A549 (cell line): ENCODE data around the gene ABCA7. TPM values are rescaled to one million over a fixed set of nuclear protein-coding genes. Genes with fewer than 3 reads are reported as not detected.

Experiments
- ATAC-seq, 2 experiments: fragments of 200-7000 bp in 1 of 2; fragments of >200 bp in 1 of 2; cut with Nextera tagmentation in 1 of 2; cut with Tn5 transposase in 1 of 2; 3 replicates each; pipeline versions ENCODE4 v1.8.0 to v1.9.1; 2018 to 2020; ENCODE audit warnings: mild to moderate bottlenecking in 1 of 2, moderate library complexity in 1 of 2
- CTCF ChIA-PET: fragments of 300-600 bp; sonication (Branson Sonifier 250); formaldehyde crosslinking; extraction: SDS; loops from one replicate; lab custom pipeline; 2021; ENCODE audit warnings: antibody characterized with exemption, inconsistent platforms; lab: Yijun Ruan, JAX
- POLR2A ChIA-PET: fragments of 350-600 bp; formaldehyde crosslinking; extraction: SDS; loops from one replicate; lab custom pipeline; 2021; ENCODE audit warnings: antibody characterized with exemption, inconsistent platforms; lab: Yijun Ruan, JAX
- DNase-seq, 2 experiments: peaks; one replicate each; pipeline versions ENCODE4 v3.0.0 to v3.0.0-alpha.2; 2011 to 2016; ENCODE audit warnings: low read depth in 1 of 2, low spot score in 1 of 2
- FAIRE-seq: peaks from 2 replicates; lab custom pipeline; 2011; peaks lifted over from hg19 to GRCh38; lab: Jason Lieb, UNC
- H3K27ac ChIP-seq, 2 experiments: fragments of >200 bp; sonication (Bioruptor Twin); formaldehyde crosslinking; 3 replicates each; pipeline ENCODE4 v1.5.1; 2016 to 2017
- H3K4me1 ChIP-seq: fragments of >200 bp; sonication (Bioruptor Twin); formaldehyde crosslinking; 3 replicates; pipeline ENCODE4 v1.6.1; 2016
- H3K4me2 ChIP-seq: fragments of >200 bp; sonication (Bioruptor Twin); formaldehyde crosslinking; 3 replicates; pipeline ENCODE4 v1.6.1; 2016
- H3K4me3 ChIP-seq: fragments of >200 bp; sonication (Bioruptor Twin); formaldehyde crosslinking; 3 replicates; pipeline ENCODE4 v1.5.1; 2016
- H3K9me3 ChIP-seq: fragments of >200 bp; sonication (Bioruptor Twin); formaldehyde crosslinking; 3 replicates; pipeline ENCODE4 v1.6.1; 2016
- CBX2 ChIP-seq: fragments of 200-600 bp; sonication (generic); IDR thresholded peaks from 2 replicates; pipeline ENCODE4 v1.6.1; 2016; ENCODE audit warnings: low read depth, mild to moderate bottlenecking, borderline replicate concordance
- CEBPB ChIP-seq, 2 experiments: fragments of >200 bp in 1 of 2; sonication (Bioruptor Twin) in 1 of 2; formaldehyde crosslinking in 1 of 2; IDR thresholded peaks; 2 replicates each; pipeline ENCODE4 v1.6.1; 2012 to 2016
- EHF ChIP-seq: fragments of 250-450 bp; sonication (Bioruptor Pico); IDR thresholded peaks from 2 replicates; pipeline ENCODE4 v1.5.0; 2020; ENCODE audit warnings: mild to moderate bottlenecking
- GATA3 ChIP-seq: IDR thresholded peaks from 2 replicates; pipeline ENCODE4 v1.6.1; 2012; ENCODE audit warnings: borderline replicate concordance
- HDAC2 ChIP-seq: fragments of 200-600 bp; sonication (generic); IDR thresholded peaks from 2 replicates; pipeline ENCODE4 v1.6.1; 2016
- HOXB13 ChIP-seq: fragments of 250-450 bp; sonication (Bioruptor Pico); IDR thresholded peaks from 2 replicates; pipeline ENCODE4 v1.5.0; 2020; ENCODE audit warnings: low read depth, mild to moderate bottlenecking, moderate library complexity
- HOXB5 ChIP-seq: fragments of 250-450 bp; sonication (Bioruptor Pico); IDR thresholded peaks from 2 replicates; pipeline ENCODE4 v1.5.0; 2020; ENCODE audit warnings: mild to moderate bottlenecking, moderate library complexity
- KDM1A ChIP-seq: fragments of 200-600 bp; sonication (generic); IDR thresholded peaks from 2 replicates; pipeline ENCODE4 v1.6.1; 2016; ENCODE audit warnings: low read depth, mild to moderate bottlenecking
- MAFK ChIP-seq: fragments of 450-650 bp; IDR thresholded peaks from 2 replicates; pipeline ENCODE4 v1.6.1; 2014; ENCODE audit not compliant: partially characterized antibody
- MAZ ChIP-seq: fragments of 150-350 bp; IDR thresholded peaks from 2 replicates; pipeline ENCODE4 v1.6.1; 2014; ENCODE audit warnings: antibody characterized with exemption, low read depth, low read length, borderline replicate concordance
- NR3C1 ChIP-seq: fragments of >200 bp; sonication (Bioruptor Twin); formaldehyde crosslinking; IDR thresholded peaks from 3 replicates; pipeline ENCODE4 v1.6.1; 2017
- PHF8 ChIP-seq: fragments of 200-600 bp; sonication (generic); IDR thresholded peaks from 2 replicates; pipeline ENCODE4 v1.6.1; 2016; ENCODE audit warnings: low read depth, mild to moderate bottlenecking, antibody characterized with exemption, moderate library complexity, borderline replicate concordance
- POLR2AphosphoS2 ChIP-seq: conservative IDR thresholded peaks from 2 replicates; pipeline ENCODE4 v1.6.1; 2012; ENCODE audit warnings: low read length, improper control_type of control experiment, inconsistent platforms
- RCOR1 ChIP-seq: fragments of 150-350 bp; IDR thresholded peaks from 2 replicates; pipeline ENCODE4 v1.6.1; 2014; ENCODE audit warnings: antibody characterized with exemption, low read length, low read depth
- RNF2 ChIP-seq: fragments of 200-600 bp; sonication (generic); IDR thresholded peaks from 2 replicates; pipeline ENCODE4 v1.6.1; 2016; ENCODE audit warnings: low read depth, mild to moderate bottlenecking, antibody characterized with exemption, moderate library complexity, borderline replicate concordance
- TP53 ChIP-seq: fragments of 250-450 bp; sonication (Bioruptor Pico); IDR thresholded peaks from 2 replicates; pipeline ENCODE4 v1.5.0; 2021; ENCODE audit warnings: mild to moderate bottlenecking, moderate library complexity
- ZFP36 ChIP-seq: fragments of 450-650 bp; IDR thresholded peaks from 2 replicates; pipeline ENCODE4 v1.6.1; 2014; ENCODE audit warnings: borderline replicate concordance; ENCODE audit not compliant: partially characterized antibody
- ZSCAN20 ChIP-seq: fragments of 250-450 bp; sonication (Bioruptor Pico); IDR thresholded peaks from 2 replicates; pipeline ENCODE4 v1.8.0; 2022; ENCODE audit warnings: mild to moderate bottlenecking, moderate library complexity
- WGBS: methylation state at CpG from one replicate; pipeline ENCODE4 v1.1.6; 2017; ENCODE audit errors: missing lambda C conversion rate; 5-methylcytosine and 5-hydroxymethylcytosine counted together
- polyA plus RNA-seq, 4 experiments: library from polyadenylated mRNA; depleted of rRNA in 3 of 4; stranded (reverse); fragments of >200 nt; fragmentation: RNase III in 1 of 4; extraction: RNeasy Plus Mini Kit Qiagen cat#74134 plus additional on column Dnase treatment in 1 of 4; gene quantifications; 2 replicates in 3 of 4; 3 replicates in 1 of 4; pipeline ENCODE4 v1.2.3, GENCODE V29; 2011 to 2017
- TF ChIP-seq, protein P1 (sequence below): fragments of 250-450 bp; sonication (Bioruptor Pico); IDR thresholded peaks from 2 replicates; pipeline ENCODE4 v1.5.0; 2021; ENCODE audit warnings: mild to moderate bottlenecking, moderate library complexity, borderline replicate concordance
- TF ChIP-seq, protein P2 (sequence below): fragments of 250-450 bp; sonication (Bioruptor Pico); IDR thresholded peaks from 2 replicates; pipeline ENCODE4 v1.5.0; 2020; ENCODE audit warnings: low read depth, mild to moderate bottlenecking, moderate library complexity

The ABCA7 gene
- polyA plus RNA-seq, 2 of the 4 experiments (the other 2 are of a cell fraction), result 5.0 to 13.5 TPM

DNA sequence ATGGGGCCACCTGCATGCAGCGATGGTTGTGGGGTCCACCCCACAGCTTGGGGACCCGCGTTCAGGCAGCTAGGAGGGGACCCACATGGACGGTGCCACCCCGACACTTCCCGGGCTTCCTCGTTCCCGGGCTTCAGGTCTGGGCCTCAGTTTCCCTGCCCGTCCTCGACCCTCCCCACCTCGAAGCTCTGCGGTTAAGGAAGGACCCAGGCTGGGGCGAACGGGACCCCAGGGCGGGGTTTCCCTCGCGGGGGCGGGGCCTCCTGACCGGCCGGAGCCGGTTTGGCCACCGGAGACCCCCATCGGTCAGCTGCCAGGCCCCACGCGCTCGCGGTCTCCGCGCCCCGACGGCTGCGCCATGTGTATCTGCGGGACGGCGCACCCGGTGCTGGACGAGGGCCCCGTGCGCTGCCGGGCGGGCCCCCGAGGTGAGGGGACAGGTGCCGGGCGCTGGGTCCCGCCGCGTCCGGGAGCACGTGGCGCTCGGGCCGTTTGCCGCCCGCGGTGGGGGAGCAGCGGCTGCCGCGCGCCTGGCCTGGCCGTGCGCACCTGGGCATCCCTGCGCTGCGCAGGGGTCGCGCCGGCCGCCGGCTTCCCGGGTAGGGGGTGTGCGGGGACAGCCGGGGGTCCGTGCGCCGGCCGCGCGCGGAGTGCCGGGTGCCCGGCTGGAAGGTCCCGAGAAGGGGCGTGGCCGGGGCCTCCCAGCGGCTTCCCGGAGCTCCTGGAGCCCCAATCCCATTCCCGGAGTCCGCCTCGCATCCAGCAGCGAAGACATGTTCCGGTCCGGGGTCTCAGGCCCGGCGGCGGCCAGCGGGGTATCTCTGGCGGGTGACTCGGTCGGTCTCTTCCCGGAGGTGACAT, 31.3 kb downstream of the ABCA7 start:
- TF ChIP-seq MAZ, result no peak
- no peak for TF ChIP-seq TP53
- no peak for TF ChIP-seq RCOR1
- no peak for TF ChIP-seq RNF2
- TF ChIP-seq, protein P1, sequence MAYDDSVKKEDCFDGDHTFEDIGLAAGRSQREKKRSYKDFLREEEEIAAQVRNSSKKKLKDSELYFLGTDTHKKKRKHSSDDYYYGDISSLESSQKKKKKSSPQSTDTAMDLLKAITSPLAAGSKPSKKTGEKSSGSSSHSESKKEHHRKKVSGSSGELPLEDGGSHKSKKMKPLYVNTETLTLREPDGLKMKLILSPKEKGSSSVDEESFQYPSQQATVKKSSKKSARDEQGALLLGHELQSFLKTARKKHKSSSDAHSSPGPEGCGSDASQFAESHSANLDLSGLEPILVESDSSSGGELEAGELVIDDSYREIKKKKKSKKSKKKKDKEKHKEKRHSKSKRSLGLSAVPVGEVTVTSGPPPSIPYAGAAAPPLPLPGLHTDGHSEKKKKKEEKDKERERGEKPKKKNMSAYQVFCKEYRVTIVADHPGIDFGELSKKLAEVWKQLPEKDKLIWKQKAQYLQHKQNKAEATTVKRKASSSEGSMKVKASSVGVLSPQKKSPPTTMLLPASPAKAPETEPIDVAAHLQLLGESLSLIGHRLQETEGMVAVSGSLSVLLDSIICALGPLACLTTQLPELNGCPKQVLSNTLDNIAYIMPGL (CRISPR knock-in tag), result no peak
- no peak for TF ChIP-seq PHF8
- TF ChIP-seq EHF, result no peak
- no peak for TF ChIP-seq GATA3
- TF ChIP-seq KDM1A, result no peak
- TF ChIP-seq MAFK, result no peak
- TF ChIP-seq HOXB13 (CRISPR knock-in tag), result no peak
- no peak for TF ChIP-seq CEBPB (IDR thresholded peaks at IDR 0.05)
- TF ChIP-seq NR3C1, result no peak
- no peak for TF ChIP-seq CBX2
- TF ChIP-seq ZSCAN20, result no peak
- TF ChIP-seq POLR2AphosphoS2, result no peak
- no peak for TF ChIP-seq HOXB5 (CRISPR knock-in tag)
- 91% methylated on average over 12 of the region's 99 CpGs for WGBS
- Histone ChIP-seq H3K27ac (no peak overlapping the region), H3K4me2 (no peak overlapping the region), H3K4me1 (peaks cover 28% of the 10 kb centered on the region), H3K4me3 (no peak overlapping the region), H3K9me3 (no peaks in the 10 kb centered on the region)
- ChIA-PET POLR2A (no interaction called here), CTCF (interaction anchor here (0.8 to 2.7 kb wide), 7 partner anchors 14 to 168 kb away, joined by 3 to 13 read pairs (median 3); no protein-coding TSS in a partner anchor)
- no peak for ATAC-seq
- FAIRE-seq, result no peak
- DNase-seq, result no peak

DNA sequence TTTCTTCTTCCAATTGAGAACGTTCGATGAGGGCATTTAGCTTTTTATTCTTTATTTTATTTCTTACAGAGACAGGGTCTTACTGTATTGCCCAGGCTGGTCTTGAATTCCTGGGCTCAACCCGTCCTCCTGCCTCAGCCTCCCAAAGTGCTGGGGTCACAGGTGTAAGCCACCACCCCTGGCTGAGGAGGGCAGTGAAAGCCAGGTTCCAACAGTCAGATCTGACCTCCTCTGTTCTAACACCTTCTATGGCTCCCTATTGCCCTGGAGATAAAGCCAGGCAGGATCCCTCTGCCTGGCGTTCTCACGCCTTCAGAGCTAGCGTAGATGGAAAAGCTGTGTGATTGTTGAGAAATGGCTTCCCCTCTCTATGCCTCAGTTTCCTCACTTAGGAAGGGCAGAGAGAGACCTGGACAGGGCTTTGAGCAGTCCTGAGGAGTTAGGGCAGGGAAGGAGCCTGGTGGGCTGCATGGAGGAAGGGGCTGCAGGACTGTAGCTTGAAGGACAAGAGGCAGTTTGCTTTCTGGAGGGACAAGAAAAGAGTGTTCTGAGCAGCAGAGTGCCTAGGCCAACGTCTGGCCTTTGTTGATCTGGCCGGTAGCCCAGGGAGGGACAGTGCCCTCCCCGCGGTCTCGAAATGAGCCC, 32.6 kb downstream of the ABCA7 start:
- ChIA-PET CTCF (interaction anchor here (0.8 to 2.7 kb wide), 4 partner anchors 8 to 167 kb away, joined by 3 to 13 read pairs (median 4); no protein-coding TSS in a partner anchor), POLR2A (interaction anchor here (0.5 kb wide), 1 partner anchor 24 kb away, joined by 3 read pairs; no protein-coding TSS in a partner anchor)
- H3K9me3 ChIP-seq, result no peaks in the 10 kb centered on the region
- no peak overlapping the region for H3K4me3 ChIP-seq
- peaks cover 15% of the 10 kb centered on the region for H3K4me1 ChIP-seq
- peak; percentile 57; the same call in 1 of the 2 replicates for TF ChIP-seq HDAC2
- TF ChIP-seq, protein P2, sequence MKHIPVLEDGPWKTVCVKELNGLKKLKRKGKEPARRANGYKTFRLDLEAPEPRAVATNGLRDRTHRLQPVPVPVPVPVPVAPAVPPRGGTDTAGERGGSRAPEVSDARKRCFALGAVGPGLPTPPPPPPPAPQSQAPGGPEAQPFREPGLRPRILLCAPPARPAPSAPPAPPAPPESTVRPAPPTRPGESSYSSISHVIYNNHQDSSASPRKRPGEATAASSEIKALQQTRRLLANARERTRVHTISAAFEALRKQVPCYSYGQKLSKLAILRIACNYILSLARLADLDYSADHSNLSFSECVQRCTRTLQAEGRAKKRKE (CRISPR knock-in tag), result no peak
- TF ChIP-seq KDM1A, result peak; percentile 95
- TF ChIP-seq ZFP36, result peak; percentile 86
- H3K4me2 ChIP-seq, result no peak overlapping the region
- FAIRE-seq (no peak), ATAC-seq (no peak), DNase-seq (no peak)
- H3K27ac ChIP-seq, result no peak overlapping the region
- 85% methylated on average over 11 of the region's 11 CpGs for WGBS
